Epithelial cell of proximal tubule (primary cell): ENCODE results near the gene NEMP1. TPM values are rescaled to one million over a fixed set of nuclear protein-coding genes. Genes with fewer than 3 reads are reported as not detected.
A peak's percentile ranks its signal among the peaks of the same experiment; 100 is the strongest.
"Not testable (repeated sequence)": the region's sequence is repeated elsewhere in the genome, so short reads cannot be mapped to it uniquely, and the experiment has no call there.

Experiments used
- DNase-seq: peaks from one replicate; pipeline ENCODE4 v3.0.0-alpha.2; 2011; ENCODE audit warnings: low read depth
- H3K4me3 ChIP-seq: 2 replicates; pipeline ENCODE4 v1.5.1; 2011; ENCODE audit warnings: low read depth, mild to moderate bottlenecking, low read length
- CTCF ChIP-seq: conservative IDR thresholded peaks from 2 replicates; pipeline ENCODE4 v1.5.1; 2012; ENCODE audit warnings: low read depth, mild to moderate bottlenecking, low read length
- total RNA-seq: library from RNA; depleted of rRNA; stranded (reverse); fragments of >200 nt; gene quantifications from 2 replicates; pipeline ENCODE4 v1.2.3, GENCODE V29; 2015

NEMP1 gene
- total RNA-seq, 1 donor from 2014 or later = 15.7 TPM

DNA sequence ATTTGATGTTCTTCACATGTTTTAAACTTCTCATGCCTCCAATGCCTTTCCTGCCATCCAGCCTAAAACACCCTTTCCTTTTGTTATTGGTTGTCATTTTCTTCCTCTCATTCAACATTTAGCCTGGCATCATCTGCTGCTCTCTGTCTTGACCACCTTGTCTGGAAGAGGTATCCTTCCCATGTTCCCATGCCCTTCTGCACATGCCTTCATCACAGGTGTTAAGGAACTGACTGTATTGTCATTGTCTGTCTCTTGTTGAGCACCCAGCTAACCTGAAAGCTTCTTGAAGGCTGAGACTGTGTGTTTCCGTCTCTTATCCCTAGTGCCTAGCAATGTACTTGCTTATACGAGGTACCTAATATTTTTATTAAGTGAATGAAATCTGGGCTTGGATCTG lies 45.2 kb upstream of the NEMP1 start:
- H3K4me3 ChIP-seq = no peak overlapping the region
- DNase-seq = no peak
- TF ChIP-seq CTCF = no peak

DNA sequence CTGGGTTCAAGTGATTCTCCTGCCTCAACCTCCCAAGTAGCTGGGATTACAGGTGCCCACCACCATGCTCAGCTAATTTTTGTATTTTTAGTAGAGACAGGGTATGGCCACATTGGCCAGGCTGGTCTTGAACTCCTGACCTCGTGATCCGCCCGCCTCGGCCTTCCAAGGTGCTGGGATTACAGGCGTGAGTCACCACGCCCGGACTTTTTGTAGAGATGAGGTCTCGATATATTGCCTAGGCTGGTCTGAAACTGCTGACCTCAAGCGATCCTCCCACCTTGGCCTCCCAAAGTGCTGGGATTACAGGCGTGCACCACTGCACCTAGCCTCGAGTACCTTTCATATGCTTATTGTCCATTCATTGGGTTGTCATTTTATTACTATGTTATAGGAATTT lies 42.1 kb upstream of the NEMP1 start:
- not testable (repeated sequence) for DNase-seq, H3K4me3 ChIP-seq

DNA sequence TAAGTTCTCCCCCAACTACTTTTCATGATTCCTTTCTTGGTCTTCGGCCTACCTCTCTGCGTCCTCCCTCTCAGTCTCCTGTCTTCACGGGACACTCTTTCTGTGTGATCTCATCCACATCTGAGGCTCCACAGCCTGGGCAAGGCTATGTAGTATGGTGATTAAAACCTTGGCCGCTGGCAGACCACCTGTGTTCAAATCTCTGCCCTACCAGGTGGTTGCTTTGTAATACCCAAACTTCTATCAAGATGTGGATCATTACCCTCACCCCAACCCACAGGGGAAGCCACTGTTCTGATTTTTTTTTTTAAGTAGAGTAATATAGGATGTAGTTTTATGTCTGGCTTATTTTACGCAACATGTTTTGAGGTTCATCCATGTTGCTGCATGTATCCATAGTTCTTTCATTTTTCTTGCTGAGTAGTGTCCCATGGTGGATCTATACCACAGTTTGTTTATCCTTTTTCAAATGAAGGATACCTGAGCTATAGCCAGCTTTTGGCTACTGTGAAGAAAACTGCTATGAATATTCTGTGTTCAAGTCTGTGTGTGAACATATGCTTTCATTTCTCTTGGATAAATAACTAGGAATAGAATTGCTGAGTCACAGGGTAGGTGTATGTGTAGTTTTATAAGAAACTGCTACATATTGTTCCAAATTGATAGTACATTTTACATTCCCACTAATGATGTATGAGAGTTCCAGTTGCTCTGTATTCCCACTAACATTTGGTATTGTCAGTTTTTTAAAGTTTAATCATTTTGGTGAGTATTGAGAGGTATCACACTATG lies 40.9 kb upstream of the NEMP1 start:
- no peak for DNase-seq
- H3K4me3 ChIP-seq = no peak overlapping the region
- TF ChIP-seq CTCF = no peak

- DNase-seq = no peak
- no peak for TF ChIP-seq CTCF
- no peak overlapping the region for H3K4me3 ChIP-seq
Measured at GRCh38 chr12:57118711-57119271, 40.2 kb upstream of the NEMP1 start.

- no peak for DNase-seq
- no peak for TF ChIP-seq CTCF
- no peak overlapping the region for H3K4me3 ChIP-seq
Measured at GRCh38 chr12:57116580-57117281, 38.1 kb upstream of the NEMP1 start.

- H3K4me3 ChIP-seq = peak overlapping the region; percentile 98
- DNase-seq = no peak
- TF ChIP-seq CTCF = peak; percentile 87
Measured at GRCh38 chr12:57112492-57113294, 34.1 kb upstream of the NEMP1 start.
